ENCODE measurements around the gene PIGU. TPM values are rescaled to one million over a fixed set of nuclear protein-coding genes. Genes with fewer than 3 reads are reported as not detected.

The PIGU gene
- total and polyA plus RNA-seq, 8 donors: 0.45 to 21.3 (median 10.3) TPM

GRCh38 chr20:34644345-34644744, 32.5 kb downstream of the PIGU start:
- intact Hi-C loops (cut with DNase I; ENCODE audit: low total_unique reads): no loop called here
- no peak overlapping the region for H3K4me3 ChIP-seq
- DNase-seq: no peak
- H3K9me3 ChIP-seq: no peaks in the 10 kb centered on the region
- H3K36me3 ChIP-seq: peaks cover 0 to 8% (median 3%) of the 10 kb centered on the region in 4 donors
- no peak for TF ChIP-seq POLR2A (IDR thresholded peaks at IDR 0.05)
- H3K4me1 ChIP-seq: peaks cover 0 to 11% (median 5%) of the 10 kb centered on the region in 4 donors
- no peak overlapping the region for H3K27ac ChIP-seq
- WGBS, 5 donors: 94 to 100% (median 100%) methylated on average over 1 of the region's 1 CpG
- H3K27me3 ChIP-seq: no peaks in the 10 kb centered on the region

DNA sequence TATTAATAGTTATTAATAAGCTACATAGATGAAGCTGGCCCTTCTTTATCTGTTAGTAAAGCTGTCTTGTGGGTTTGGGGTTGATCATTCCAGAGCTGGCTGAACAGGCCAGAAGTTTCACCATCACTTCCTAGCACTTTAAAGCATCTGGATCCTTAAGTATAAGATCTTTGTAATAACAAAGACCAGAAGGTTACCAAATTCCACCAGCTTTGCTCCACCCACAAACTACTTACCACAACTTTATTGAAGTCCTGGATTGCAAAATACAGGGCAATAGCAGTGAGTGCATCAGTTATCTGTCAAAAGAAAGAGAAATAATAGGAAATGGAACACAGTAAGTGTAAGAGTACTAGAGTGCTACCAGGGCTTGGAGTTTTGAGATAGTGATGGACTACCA, 33.0 kb downstream of the PIGU start:
- Histone ChIP-seq H3K36me3 (peaks cover 0 to 8% (median 3%) of the 10 kb centered on the region in 4 donors), H3K27ac (no peak overlapping the region), H3K9me3 (no peaks in the 10 kb centered on the region), H3K27me3 (no peaks in the 10 kb centered on the region), H3K4me3 (no peak overlapping the region), H3K4me1 (peaks cover 0 to 11% (median 5%) of the 10 kb centered on the region in 4 donors)
- intact Hi-C loops (cut with DNase I; ENCODE audit: low total_unique reads): no loop called here
- no peak for TF ChIP-seq CTCF (IDR thresholded peaks at IDR 0.05)
- TF ChIP-seq POLR2AphosphoS5 (IDR thresholded peaks at IDR 0.05): peak in 1 of 3 donors; percentile 30
- DNase-seq: no peak

- no peak for DNase-seq
These were observed 34.9 kb downstream of the PIGU start for GRCh38 chr20:34642009-34642408.

DNA sequence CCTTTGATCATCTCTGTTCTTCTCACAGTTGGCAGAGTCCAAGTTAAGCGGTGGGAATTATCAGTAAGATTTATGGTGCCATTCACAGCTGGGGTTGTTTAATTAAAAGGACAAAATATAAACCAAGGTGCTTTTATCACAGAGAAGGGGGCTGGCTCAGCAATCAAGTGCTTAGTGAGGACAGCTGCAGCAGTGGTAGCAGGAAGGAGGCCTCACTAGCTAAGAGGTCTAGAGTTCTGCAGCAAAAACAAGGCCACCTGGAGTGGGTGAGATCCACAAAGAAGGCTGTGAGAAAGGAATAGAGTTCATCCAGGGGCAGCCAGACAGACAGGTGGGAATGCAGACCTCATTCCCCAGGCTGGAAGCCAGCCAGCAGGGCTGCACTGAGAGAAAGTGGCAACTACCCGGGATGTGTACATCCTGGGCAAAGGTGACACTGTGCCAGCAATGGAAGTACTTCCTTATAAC, 37.1 kb downstream of the PIGU start:
- no peak overlapping the region for H3K4me3 ChIP-seq
- WGBS, 5 donors: 24 to 55% (median 26%) methylated on average over 2 of the region's 2 CpGs
- no peaks in the 10 kb centered on the region for H3K27me3 ChIP-seq
- H3K9me3 ChIP-seq: no peaks in the 10 kb centered on the region
- intact Hi-C loops (cut with DNase I; ENCODE audit: low total_unique reads): no loop called here
- TF ChIP-seq EP300 (IDR thresholded peaks at IDR 0.05) (no peak), POLR2AphosphoS5 (IDR thresholded peaks at IDR 0.05) (no peak), CTCF (IDR thresholded peaks at IDR 0.05) (no peak), POLR2A (IDR thresholded peaks at IDR 0.05) (no peak)
- H3K27ac ChIP-seq: peak overlapping the region in 2 of 5 donors; percentile 14 to 22
- peaks cover 0 to 33% (median 19%) of the 10 kb centered on the region in 4 donors for H3K36me3 ChIP-seq
- peaks cover 0 to 28% (median 13%) of the 10 kb centered on the region in 4 donors for H3K4me1 ChIP-seq
- DNase-seq: peak; percentile 29 to 52

More at GRCh38 chr20:34642009-34642408, 34.9 kb downstream of the PIGU start:
- Histone ChIP-seq H3K36me3 (peaks cover 0 to 16% (median 9%) of the 10 kb centered on the region in 4 donors), H3K4me1 (peaks cover 0 to 11% (median 5%) of the 10 kb centered on the region in 4 donors), H3K27me3 (no peaks in the 10 kb centered on the region), H3K9me3 (no peaks in the 10 kb centered on the region), H3K4me3 (no peak overlapping the region), H3K27ac (no peak overlapping the region)
- 85 to 91% (median 86%) methylated on average over 1 of the region's 1 CpG for WGBS, 5 donors
- TF ChIP-seq POLR2A (IDR thresholded peaks at IDR 0.05) (no peak), EP300 (IDR thresholded peaks at IDR 0.05) (no peak), CTCF (IDR thresholded peaks at IDR 0.05) (no peak)
- intact Hi-C loops (cut with DNase I; ENCODE audit: low total_unique reads): no loop called here

DNA sequence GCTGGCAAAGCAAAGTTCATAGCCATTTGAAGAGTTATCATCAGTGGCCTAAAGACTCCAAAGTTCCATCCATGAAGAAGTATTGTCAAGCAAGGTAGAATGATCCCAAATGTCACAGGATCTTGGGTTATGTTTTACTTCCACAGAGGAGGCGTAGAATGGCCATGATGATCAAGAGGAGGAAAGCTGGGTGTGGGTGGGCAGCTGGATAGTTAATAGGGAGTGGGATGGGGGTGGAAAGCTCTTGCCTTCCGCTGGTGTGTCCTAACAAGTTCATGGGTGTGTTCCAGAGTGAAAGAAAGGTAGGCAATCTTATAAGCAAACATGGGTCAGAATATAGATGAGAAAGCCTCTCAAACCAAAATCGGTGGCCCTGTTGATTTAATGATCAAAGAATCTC, 38.4 kb downstream of the PIGU start:
- Histone ChIP-seq H3K27ac (peak overlapping the region in 2 of 5 donors; percentile 27 to 55), H3K27me3 (no peaks in the 10 kb centered on the region), H3K36me3 (peaks cover 5 to 45% (median 29%) of the 10 kb centered on the region in 4 donors), H3K4me1 (peaks cover 0 to 34% (median 13%) of the 10 kb centered on the region in 4 donors), H3K4me3 (no peak overlapping the region), H3K9me3 (no peaks in the 10 kb centered on the region)
- 76 to 87% (median 79%) methylated on average over 3 of the region's 3 CpGs for WGBS, 5 donors
- intact Hi-C loops (cut with DNase I; ENCODE audit: low total_unique reads): no loop called here
- no peak for DNase-seq
- TF ChIP-seq EP300 (IDR thresholded peaks at IDR 0.05) (no peak), POLR2A (IDR thresholded peaks at IDR 0.05) (no peak), POLR2AphosphoS5 (IDR thresholded peaks at IDR 0.05) (no peak), CTCF (IDR thresholded peaks at IDR 0.05) (no peak)

Measured in stomach (tissue), 9 donors.